Endothelial cell of umbilical vein (primary cell): ENCODE measurements around the gene MED16. TPM values are rescaled to one million over a fixed set of nuclear protein-coding genes. Genes with fewer than 3 reads are reported as not detected.

Experiments used
- BruUV-seq: library from RNA; stranded (reverse); fragments of 400-500 nt; replicated peaks from 2 replicates; lab custom pipeline; 2021; lab: Mats Ljungman, UMichigan
- CTCF ChIA-PET: fragments of 300-600, 350-600 bp; sonication (Branson Sonifier 250); formaldehyde crosslinking; loops from one replicate; lab custom pipeline; 2021; ENCODE audit warnings: antibody characterized with exemption, inconsistent platforms; lab: Charles Lee
- POLR2A ChIA-PET: fragments of 300-600, 350-600 bp; sonication (Branson Sonifier 250); formaldehyde crosslinking; loops from one replicate; lab custom pipeline; 2021; ENCODE audit warnings: antibody characterized with exemption, inconsistent platforms; lab: Charles Lee
- DNase-seq: peaks from one replicate; pipeline ENCODE4 v3.0.0-alpha.2; 2011; ENCODE audit warnings: low read depth, low spot score
- FAIRE-seq: peaks from 2 replicates; lab custom pipeline; 2011; peaks lifted over from hg19 to GRCh38; lab: Jason Lieb, UNC
- H2AFZ ChIP-seq: 2 replicates; pipeline ENCODE4 v1.6.0; 2012; ENCODE audit warnings: low read depth, low read length, control low read depth, inconsistent platforms
- H3K27ac ChIP-seq: 2 replicates; pipeline ENCODE4 v1.5.1; 2011; ENCODE audit warnings: low read depth, mild to moderate bottlenecking, control low read depth, low read length, moderate library complexity; ENCODE audit not compliant: insufficient read depth
- H3K27me3 ChIP-seq, 2 experiments: 2 replicates each; pipeline versions ENCODE4 v1.6.0 to v1.6.1; 2011; ENCODE audit warnings: low read length in 2 of 2, mixed read lengths in 1 of 2; ENCODE audit not compliant: control insufficient read depth in 2 of 2, insufficient read depth in 2 of 2
- H3K36me3 ChIP-seq, 2 experiments: 2 replicates in 1 of 2; 3 replicates in 1 of 2; pipeline ENCODE4 v1.5.1; 2011; ENCODE audit warnings: low read length in 2 of 2, mild to moderate bottlenecking in 1 of 2, moderate library complexity in 1 of 2; ENCODE audit not compliant: control insufficient read depth in 2 of 2, insufficient read depth in 2 of 2; ENCODE audit errors: extremely low read depth in 1 of 2
- H3K4me1 ChIP-seq: 3 replicates; pipeline ENCODE4 v1.5.1; 2011; ENCODE audit warnings: mild to moderate bottlenecking, low read length; ENCODE audit not compliant: control insufficient read depth, insufficient read depth; ENCODE audit errors: extremely low read depth
- H3K4me2 ChIP-seq: 2 replicates; pipeline ENCODE4 v1.6.1; 2011; ENCODE audit warnings: low read length, control low read depth, mixed read lengths; ENCODE audit not compliant: insufficient read depth
- H3K4me3 ChIP-seq, 3 experiments: fragments of 200-600 bp in 1 of 3; sonication (generic), shearing (Covaris generic) in 1 of 3; replicated peaks in 1 of 3; 2 replicates each; pipeline ENCODE4 v1.5.1; 2011 to 2016; ENCODE audit warnings: control low read depth in 3 of 3, low read length in 3 of 3, mild to moderate bottlenecking in 2 of 3, inconsistent platforms in 1 of 3, low read depth in 1 of 3, moderate library complexity in 1 of 3; ENCODE audit not compliant: insufficient read depth in 1 of 3
- H3K79me2 ChIP-seq: 2 replicates; pipeline ENCODE4 v1.6.0; 2012; ENCODE audit warnings: low read length, inconsistent platforms; ENCODE audit not compliant: control insufficient read depth, insufficient read depth
- H3K9ac ChIP-seq: replicated peaks from 2 replicates; pipeline ENCODE3; 2011; ENCODE audit warnings: low read length, control low read depth; ENCODE audit not compliant: insufficient read depth; ENCODE audit errors: extremely low read depth
- H3K9me1 ChIP-seq: replicated peaks from 3 replicates; pipeline ENCODE4 v1.6.0; 2011; ENCODE audit warnings: mild to moderate bottlenecking, low read length; ENCODE audit not compliant: control insufficient read depth, insufficient read depth; ENCODE audit errors: extremely low read depth
- H3K9me3 ChIP-seq: replicated peaks from 2 replicates; pipeline ENCODE4 v1.5.1; 2012; ENCODE audit warnings: low read length, inconsistent platforms; ENCODE audit not compliant: control insufficient read depth, insufficient read depth
- H4K20me1 ChIP-seq: replicated peaks from 2 replicates; pipeline ENCODE3; 2011; ENCODE audit warnings: mild to moderate bottlenecking, low read length; ENCODE audit not compliant: control insufficient read depth, insufficient read depth; ENCODE audit errors: extremely low read depth
- CTCF ChIP-seq, 2 donors: IDR thresholded peaks; 1 replicate in 1 of 2; 2 replicates in 1 of 2; pipeline ENCODE4 v1.5.1; 2011; ENCODE audit warnings: low read length in 2 of 2, mild to moderate bottlenecking in 2 of 2, moderate library complexity in 2 of 2, control low read depth in 1 of 2, inconsistent platforms in 1 of 2, low read depth in 1 of 2; ENCODE audit not compliant: insufficient read depth in 1 of 2; ENCODE audit errors: extremely low read depth in 1 of 2
- EZH2 ChIP-seq: IDR thresholded peaks from 2 replicates; pipeline ENCODE4 v1.6.1; 2012; ENCODE audit warnings: borderline replicate concordance, low read depth, mild to moderate bottlenecking, moderate library complexity, low read length, inconsistent platforms; ENCODE audit not compliant: severe bottlenecking
- FOS ChIP-seq: IDR thresholded peaks from 2 replicates; pipeline ENCODE4 v1.6.1; 2011; ENCODE audit warnings: mild to moderate bottlenecking, low read length, moderate library complexity, borderline replicate concordance; ENCODE audit not compliant: insufficient read depth
- GATA2 ChIP-seq: IDR thresholded peaks from 2 replicates; pipeline ENCODE4 v1.7.0; 2011; ENCODE audit warnings: low read depth, mild to moderate bottlenecking, moderate library complexity, mixed read lengths, low read length; ENCODE audit not compliant: insufficient read length, insufficient read depth
- JUN ChIP-seq: IDR thresholded peaks from 2 replicates; pipeline ENCODE4 v1.6.1; 2011; ENCODE audit warnings: borderline replicate concordance, low read depth; ENCODE audit not compliant: insufficient read length, insufficient read depth
- MAX ChIP-seq: IDR thresholded peaks from 2 replicates; pipeline ENCODE4 v1.6.1; 2011; ENCODE audit not compliant: insufficient read depth, insufficient read length
- MYC ChIP-seq: IDR thresholded peaks from one replicate; pipeline ENCODE4 v1.6.1; 2011; ENCODE audit warnings: mild to moderate bottlenecking, low read depth, low read length
- POLR2A ChIP-seq: IDR thresholded peaks from 2 replicates; pipeline ENCODE4 v1.6.1; 2012; ENCODE audit warnings: low read depth, mild to moderate bottlenecking, control low read depth, low read length
- POLR2AphosphoS5 ChIP-seq: IDR thresholded peaks from 2 replicates; pipeline ENCODE4 v1.6.1; 2012; ENCODE audit warnings: low read depth, mild to moderate bottlenecking, control low read depth, low read length, moderate library complexity; ENCODE audit not compliant: insufficient read depth
- dilution Hi-C: fragments of 300-500 bp; cut with MboI; formaldehyde crosslinking; loops from one replicate; pipeline ENCODE4 v1.15.0; 2019; ENCODE audit warnings: low sequenced_read_pairs; ENCODE audit not compliant: extremely low pct_ligation_motif_present
- intact Hi-C: fragments of 100-400 bp; cut with micrococcal nuclease; formaldehyde crosslinking; loops from one replicate; pipeline ENCODE4 v1.10.0; 2022
- polyA plus RNA-seq, 4 experiments: library from polyadenylated mRNA; depleted of rRNA in 3 of 4; stranded (reverse) in 3 of 4; unstranded in 1 of 4; fragments of >200 nt; gene quantifications; 2 replicates each; pipeline versions ENCODE4 v1.2.1 to v1.2.3, GENCODE V29; 2011 to 2012; ENCODE audit warnings: missing spikeins in 1 of 4
- total RNA-seq: library from RNA; stranded (reverse); gene quantifications from 2 replicates; pipeline ENCODE4 v1.2.3, GENCODE V29; 2021

Gene MED16
- total and polyA plus RNA-seq, 2 donors (not counting 3 experiments of a cell fraction or from before 2014, with no cell fraction given) = 63.1 to 66.5 TPM

- Histone ChIP-seq H3K9me3 (no peaks in the 10 kb centered on the region), H3K36me3 (no peaks in the 10 kb centered on the region), H3K9me1 (no peaks in the 10 kb centered on the region), H3K4me1 (peaks cover 4% of the 10 kb centered on the region), H4K20me1 (no peaks in the 10 kb centered on the region), H3K79me2 (no peaks in the 10 kb centered on the region), H3K9ac (no peak overlapping the region), H3K27me3 (no peaks in the 10 kb centered on the region), H3K27ac (no peak overlapping the region), H2AFZ (no peak overlapping the region), H3K4me3 (peak overlapping the region in 1 of 3 experiments; percentile 95), H3K4me2 (no peak overlapping the region)
- no peak for DNase-seq
- no peak for FAIRE-seq
- ChIA-PET POLR2A (no interaction called here), CTCF (no interaction called here)
- BruUV-seq = no TSS peak
- dilution Hi-C loops (no loop called here), intact Hi-C loops (no loop called here)
- no peak for TF ChIP-seq MAX
- TF ChIP-seq FOS = no peak
- no peak for TF ChIP-seq POLR2A
- TF ChIP-seq CTCF (IDR thresholded peaks at IDR 0.05; ENCODE audit: extremely low read depth in 1 of 2, insufficient read depth in 1 of 2, low read depth in 1 of 2, low read length in 2 of 2) = no peak
Observed at GRCh38 chr19:927351-927779, 34.4 kb upstream of the MED16 start.

- FAIRE-seq (no peak), DNase-seq (no peak)
- no peaks in the 10 kb centered on the region for H3K36me3 ChIP-seq
- TF ChIP-seq POLR2A = no peak
- TF ChIP-seq FOS = no peak
- TF ChIP-seq JUN = no peak
- TF ChIP-seq GATA2 = no peak
- TF ChIP-seq EZH2 = no peak
- no peak for TF ChIP-seq CTCF (IDR thresholded peaks at IDR 0.05; ENCODE audit: extremely low read depth in 1 of 2, insufficient read depth in 1 of 2, low read depth in 1 of 2, low read length in 2 of 2)
- no peak for TF ChIP-seq MAX
- TF ChIP-seq MYC = no peak
- TF ChIP-seq POLR2AphosphoS5 = no peak
- H2AFZ ChIP-seq = peak overlapping the region; percentile 37
- intact Hi-C loops = no loop called here
- dilution Hi-C loops = no loop called here
- peak overlapping the region; percentile 63 to 95 (median 85) for H3K4me3 ChIP-seq
- no peaks in the 10 kb centered on the region for H3K79me2 ChIP-seq
- H3K4me2 ChIP-seq = peak overlapping the region; percentile 67
- H3K9me1 ChIP-seq = no peaks in the 10 kb centered on the region
- ChIA-PET CTCF (no interaction called here), POLR2A (no interaction called here)
- H4K20me1 ChIP-seq = no peaks in the 10 kb centered on the region
- no peaks in the 10 kb centered on the region for H3K9me3 ChIP-seq
- H3K4me1 ChIP-seq = peaks cover 6% of the 10 kb centered on the region
- H3K9ac ChIP-seq = peak overlapping the region; percentile 69
- no peaks in the 10 kb centered on the region for H3K27me3 ChIP-seq
- no peak overlapping the region for H3K27ac ChIP-seq
- BruUV-seq = no TSS peak
Observed at GRCh38 chr19:926589-927350, 33.8 kb upstream of the MED16 start.
